ENCODE results near the gene SYT17.

Gene SYT17

GRCh38 chr16:19287241-19287640 lies 119.2 kb downstream of the SYT17 start:
- TF ChIP-seq CTCF (IDR thresholded peaks at IDR 0.05): no peak

GRCh38 chr16:19288872-19289799 lies 121.1 kb downstream of the SYT17 start:
- no peak for TF ChIP-seq CTCF (IDR thresholded peaks at IDR 0.05)

GRCh38 chr16:19289811-19290485 lies 121.9 kb downstream of the SYT17 start:
- no peak for TF ChIP-seq CTCF (IDR thresholded peaks at IDR 0.05)

GRCh38 chr16:19290860-19291259 lies 122.8 kb downstream of the SYT17 start:
- no peak for TF ChIP-seq CTCF (IDR thresholded peaks at IDR 0.05)

GRCh38 chr16:19291475-19291874 lies 123.4 kb downstream of the SYT17 start:
- no peak for TF ChIP-seq CTCF (IDR thresholded peaks at IDR 0.05)

GRCh38 chr16:19292186-19292585 lies 124.1 kb downstream of the SYT17 start:
- TF ChIP-seq CTCF (IDR thresholded peaks at IDR 0.05): no peak

GRCh38 chr16:19294156-19294649 lies 126.2 kb downstream of the SYT17 start:
- no peak for TF ChIP-seq CTCF (IDR thresholded peaks at IDR 0.05)

All from LNCAP (cell line).